DOHH2 (cell line): ENCODE data around the gene TRPM4.

Experiments
- CTCF ChIP-seq: fragments of 200-600 bp; sonication (generic); IDR thresholded peaks from one replicate; pipeline ENCODE4 v1.5.1; 2014; ENCODE audit warnings: antibody characterized with exemption, mild to moderate bottlenecking, low read depth, low read length; ENCODE audit not compliant: poor library complexity, severe bottlenecking
- EZH2phosphoT487 ChIP-seq: fragments of 200-600 bp; sonication (generic); IDR thresholded peaks from 2 replicates; pipeline ENCODE4 v1.6.1; 2017; ENCODE audit warnings: borderline replicate concordance, mild to moderate bottlenecking, antibody characterized with exemption, low read length, moderate library complexity, mixed read lengths

- TF ChIP-seq CTCF (no peak), EZH2phosphoT487 (no peak)
Measured at GRCh38 chr19:49118565-49119410, 38.8 kb upstream of the TRPM4 start, which contains the start of gene C19orf73.
